Neural crest cell (in vitro differentiated cells): ENCODE results near the gene EPB41L2. TPM values are rescaled to one million over a fixed set of nuclear protein-coding genes. Genes with fewer than 3 reads are reported as not detected.

Experiments
- DNase-seq: peaks from one replicate; pipeline ENCODE4 v3.0.0; 2021; ENCODE audit warnings: low read depth, mixed read lengths, low spot score
- H3K27ac Mint-ChIP-seq: one replicate; pipeline ENCODE4 v1.8.0; 2021; ENCODE audit warnings: mild to moderate bottlenecking, mixed read lengths; ENCODE audit not compliant: unreplicated experiment
- H3K27me3 Mint-ChIP-seq: 2 replicates; pipeline ENCODE4 v1.8.0; 2021; ENCODE audit warnings: low read depth, mild to moderate bottlenecking, mixed read lengths
- H3K36me3 Mint-ChIP-seq: 2 replicates; pipeline ENCODE4 v1.8.0; 2021; ENCODE audit warnings: low read depth, mild to moderate bottlenecking, mixed read lengths
- H3K4me1 Mint-ChIP-seq: 2 replicates; pipeline ENCODE4 v1.8.0; 2021; ENCODE audit warnings: mixed read lengths
- H3K4me3 Mint-ChIP-seq: one replicate; pipeline ENCODE4 v1.8.0; 2021; ENCODE audit warnings: mild to moderate bottlenecking, mixed read lengths
- H3K9me3 Mint-ChIP-seq: 2 replicates; pipeline ENCODE4 v1.8.0; 2021; ENCODE audit warnings: mixed read lengths
- CTCF ChIP-seq: fragments of 200-600 bp; sonication (generic); conservative IDR thresholded peaks from 2 replicates; pipeline ENCODE4 v1.5.0; 2021; ENCODE audit warnings: antibody characterized with exemption, mild to moderate bottlenecking
- total RNA-seq: library from RNA; stranded (reverse); gene quantifications from 2 replicates; pipeline ENCODE4 v1.2.1, GENCODE V29; 2021

The EPB41L2 gene
- total RNA-seq, 1 donor from 2014 or later: 114 TPM

GRCh38 chr6:131036601-131037000 lies 26.4 kb downstream of the EPB41L2 start:
- DNase-seq: no peak
- Mint-ChIP-seq H3K36me3 (no peaks in the 10 kb centered on the region), H3K4me1 (peaks cover 16% of the 10 kb centered on the region), H3K27me3 (no peaks in the 10 kb centered on the region), H3K27ac (no peak overlapping the region), H3K9me3 (no peaks in the 10 kb centered on the region), H3K4me3 (no peak overlapping the region)
- TF ChIP-seq CTCF: no peak

GRCh38 chr6:131036143-131036542 lies 26.9 kb downstream of the EPB41L2 start:
- H3K4me3 Mint-ChIP-seq: no peak overlapping the region
- H3K9me3 Mint-ChIP-seq: no peaks in the 10 kb centered on the region
- no peaks in the 10 kb centered on the region for H3K36me3 Mint-ChIP-seq
- H3K27me3 Mint-ChIP-seq: no peaks in the 10 kb centered on the region
- no peak for TF ChIP-seq CTCF
- DNase-seq: no peak
- H3K27ac Mint-ChIP-seq: no peak overlapping the region
- H3K4me1 Mint-ChIP-seq: peaks cover 16% of the 10 kb centered on the region

- H3K4me1 Mint-ChIP-seq: peaks cover 15% of the 10 kb centered on the region
- H3K27ac Mint-ChIP-seq: no peak overlapping the region
- DNase-seq: no peak
- no peaks in the 10 kb centered on the region for H3K27me3 Mint-ChIP-seq
- no peak for TF ChIP-seq CTCF
- H3K9me3 Mint-ChIP-seq: no peaks in the 10 kb centered on the region
- no peak overlapping the region for H3K4me3 Mint-ChIP-seq
- no peaks in the 10 kb centered on the region for H3K36me3 Mint-ChIP-seq
Observed at GRCh38 chr6:131035582-131035981, 27.5 kb downstream of the EPB41L2 start.

- no peak for DNase-seq
- Mint-ChIP-seq H3K9me3 (no peaks in the 10 kb centered on the region), H3K27me3 (no peaks in the 10 kb centered on the region), H3K4me3 (no peak overlapping the region), H3K4me1 (peaks cover 19% of the 10 kb centered on the region), H3K27ac (no peak overlapping the region), H3K36me3 (no peaks in the 10 kb centered on the region)
- no peak for TF ChIP-seq CTCF
Observed at GRCh38 chr6:131033631-131034030, 29.4 kb downstream of the EPB41L2 start.

GRCh38 chr6:131029626-131030297 lies 33.3 kb downstream of the EPB41L2 start:
- no peak for TF ChIP-seq CTCF
- Mint-ChIP-seq H3K27me3 (no peaks in the 10 kb centered on the region), H3K9me3 (peaks cover 2% of the 10 kb centered on the region), H3K36me3 (no peaks in the 10 kb centered on the region), H3K27ac (peak overlapping the region; percentile 89), H3K4me1 (peaks cover 38% of the 10 kb centered on the region), H3K4me3 (peak overlapping the region; percentile 44)
- DNase-seq: no peak
